NCI-H1048 (cell line): ENCODE results near the gene DPP10.

Experiments
- DNase-seq: peaks from one replicate; lab custom pipeline; 2025; lab: John Stamatoyannopoulos, UW

Gene DPP10

DNA sequence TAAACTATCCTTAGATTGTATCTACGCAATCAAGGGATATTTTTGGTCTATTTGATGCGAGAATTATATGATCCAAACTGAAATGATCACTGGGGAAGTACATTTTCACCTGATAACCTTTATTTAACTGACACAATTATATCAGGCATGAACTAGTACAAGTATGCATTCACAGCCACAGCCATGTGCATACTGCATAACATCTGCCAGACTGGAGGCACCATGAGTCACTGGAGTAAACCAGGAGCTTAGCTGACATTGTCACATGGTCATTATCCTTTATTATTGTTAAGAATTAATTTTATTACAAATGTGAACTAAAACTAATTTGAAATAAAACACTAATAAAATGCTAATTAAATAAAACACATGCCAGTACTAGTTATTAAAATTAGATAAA is 1127.1 kb downstream of the DPP10 start:
- no peak for DNase-seq

DNA sequence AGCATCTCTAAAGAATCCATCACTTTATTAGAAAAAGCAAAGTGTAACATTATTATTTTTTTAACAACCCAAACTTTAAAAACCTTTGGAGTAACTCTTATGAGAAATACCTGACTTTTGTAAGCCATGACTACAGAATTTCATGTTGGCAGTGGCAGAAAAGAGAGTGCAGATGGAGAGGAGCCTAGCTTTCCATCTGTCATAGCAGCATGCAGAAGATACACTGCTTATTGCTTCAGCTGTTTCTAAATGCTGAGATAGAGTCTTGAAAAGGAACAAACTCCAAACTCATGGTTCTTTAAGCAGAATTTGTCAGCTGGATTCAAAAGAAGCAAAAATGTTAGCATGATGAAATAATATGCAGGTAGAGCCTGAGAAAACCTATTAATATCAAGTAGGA is 1130.3 kb downstream of the DPP10 start:
- no peak for DNase-seq

DNA sequence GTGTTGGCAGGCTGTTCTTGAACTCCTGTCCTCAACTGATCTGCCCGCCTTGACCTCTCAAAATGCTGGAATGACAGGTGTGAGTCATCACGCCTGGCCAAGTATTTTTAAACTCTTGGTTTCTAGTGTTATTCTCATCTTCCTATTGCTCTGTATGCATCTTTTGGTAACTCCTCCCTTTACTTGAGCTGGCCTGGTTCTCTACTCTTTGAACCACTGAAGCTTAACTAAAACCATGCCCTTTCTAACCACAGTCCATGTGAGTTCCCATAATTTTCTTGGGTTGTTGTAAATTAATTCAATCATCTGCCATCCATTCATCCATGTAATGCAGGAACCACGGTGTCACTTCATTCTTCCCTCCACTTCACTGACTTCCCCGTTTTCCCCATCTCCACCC is 1131.3 kb downstream of the DPP10 start:
- DNase-seq = no peak

DNA sequence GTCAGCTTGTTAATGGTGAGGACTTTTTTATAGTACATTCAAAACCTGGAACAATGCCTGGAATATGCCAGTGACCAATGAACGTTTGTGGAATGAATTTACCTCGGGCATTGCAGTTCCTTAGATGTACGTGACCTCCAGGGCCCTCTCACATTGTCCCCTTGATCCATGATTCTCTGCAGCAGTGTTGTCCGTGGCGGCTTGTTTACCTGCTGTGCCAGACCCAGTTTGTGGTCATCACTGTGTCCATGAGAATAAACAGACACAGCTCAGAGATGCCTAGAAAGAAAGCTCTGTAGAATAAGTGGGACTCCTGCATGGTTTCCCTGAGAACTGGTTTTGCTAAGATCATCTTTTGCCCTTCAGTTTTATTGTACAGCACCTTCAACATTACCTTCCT is 1132.2 kb downstream of the DPP10 start:
- DNase-seq = no peak

DNA sequence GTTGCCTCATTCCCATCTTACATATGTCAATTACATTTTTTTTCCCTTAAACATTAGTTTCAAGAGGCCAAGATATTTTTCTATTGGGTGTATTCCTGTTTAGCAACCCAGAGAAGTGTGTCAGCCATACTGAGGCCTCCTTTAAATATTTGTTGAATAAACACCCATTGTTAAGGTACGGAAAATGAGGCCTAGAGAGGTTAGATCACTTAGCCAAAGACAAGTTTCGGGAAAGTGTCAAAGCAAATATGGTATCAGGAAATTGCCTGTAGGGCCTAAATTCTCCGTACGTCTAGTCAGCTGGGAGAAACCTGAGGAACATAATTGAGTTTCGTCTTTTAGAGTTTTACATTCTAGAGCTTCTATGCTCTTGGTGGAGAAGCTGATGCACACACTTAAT is 1138.3 kb downstream of the DPP10 start:
- no peak for DNase-seq

DNA sequence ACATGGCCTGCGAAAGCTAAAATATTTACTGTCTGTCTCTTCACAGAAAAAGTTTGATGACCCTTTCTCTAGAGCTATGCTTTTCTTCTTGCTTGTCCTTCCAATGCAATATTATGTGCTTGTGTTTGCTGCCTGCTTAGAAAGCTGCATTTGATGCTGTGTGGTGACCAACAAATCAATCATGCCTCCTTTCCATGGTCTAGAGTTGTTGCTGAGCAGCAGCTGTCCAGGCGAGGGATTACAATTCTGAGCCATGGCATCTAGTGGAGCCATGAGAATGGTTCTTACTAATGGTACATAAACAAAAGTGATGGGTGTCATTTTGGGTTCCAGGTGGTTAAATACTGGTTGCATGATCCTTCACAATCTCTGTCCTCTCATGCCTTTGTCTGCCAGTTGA is 1142.1 kb downstream of the DPP10 start:
- DNase-seq = no peak

DNA sequence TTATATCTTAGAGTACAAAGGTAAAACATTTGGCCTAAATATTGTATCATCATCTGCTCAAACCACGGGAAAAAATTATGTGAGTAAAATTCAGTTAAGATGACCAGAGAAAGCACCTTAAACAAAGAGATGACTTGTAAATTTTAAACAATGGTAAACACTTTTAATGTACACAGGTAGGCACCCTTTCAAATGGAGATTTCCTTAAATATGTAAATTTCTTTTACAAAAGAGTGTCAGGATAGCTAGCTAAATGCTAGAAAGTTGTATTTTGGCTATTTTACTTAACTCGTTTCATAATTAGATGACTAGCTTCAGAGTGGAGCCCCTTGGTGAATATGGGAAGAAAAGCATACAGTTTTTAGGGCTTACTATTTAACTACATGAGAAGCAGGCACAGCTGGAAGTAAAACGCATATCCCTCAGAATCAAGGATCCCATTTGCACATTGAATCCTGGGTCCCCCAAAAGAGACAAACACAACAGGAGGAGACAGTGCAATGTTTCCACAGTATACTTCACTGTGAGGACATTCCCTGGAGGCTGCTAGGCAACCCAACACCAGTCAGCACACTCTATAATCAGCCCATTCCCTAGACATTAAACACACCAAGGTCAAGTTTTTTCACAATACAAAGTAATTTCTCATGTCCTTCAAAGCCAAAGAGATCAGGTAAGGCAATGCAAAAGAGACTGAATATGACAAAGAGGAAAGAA is 1154.4 kb downstream of the DPP10 start:
- DNase-seq = no peak

DNA sequence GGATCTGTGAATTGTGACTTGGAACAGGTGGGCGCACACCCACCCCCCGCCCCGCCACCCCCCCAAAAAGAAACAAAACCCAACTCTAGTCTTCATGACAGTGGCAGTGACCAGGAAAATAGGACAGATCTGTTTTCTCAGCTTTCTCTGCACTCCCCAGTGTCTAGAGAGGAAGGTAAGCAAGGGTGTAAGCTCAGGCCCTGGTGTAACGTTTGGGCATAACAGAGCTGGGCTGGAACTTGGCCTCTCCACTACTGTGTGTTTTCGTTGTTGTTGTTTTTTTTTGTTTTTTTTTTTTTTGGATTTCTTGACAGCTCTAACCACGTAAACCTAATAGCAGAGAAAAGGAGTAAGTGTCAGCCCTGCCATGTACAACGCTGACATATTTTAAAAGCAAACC is 1160.8 kb downstream of the DPP10 start:
- DNase-seq = no peak

DNA sequence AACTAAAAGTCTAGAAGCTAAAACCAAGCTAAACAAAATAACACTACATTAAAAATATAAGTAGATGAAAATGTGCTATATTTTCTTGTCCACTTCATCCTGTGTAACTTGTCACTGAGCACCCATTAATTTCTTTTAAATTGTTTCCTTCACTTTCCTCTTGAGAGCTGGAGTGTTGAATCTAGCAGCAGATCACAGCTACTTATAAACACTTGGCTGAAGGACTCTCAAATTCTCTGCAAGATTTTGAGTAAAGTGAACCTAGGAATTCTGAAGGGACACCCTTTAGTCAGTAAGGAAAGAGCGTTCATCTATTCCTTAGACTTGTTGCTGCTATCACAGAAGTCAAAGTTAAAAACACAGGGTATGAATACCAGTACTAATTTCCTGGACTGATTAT is 1163.9 kb downstream of the DPP10 start:
- no peak for DNase-seq

DNA sequence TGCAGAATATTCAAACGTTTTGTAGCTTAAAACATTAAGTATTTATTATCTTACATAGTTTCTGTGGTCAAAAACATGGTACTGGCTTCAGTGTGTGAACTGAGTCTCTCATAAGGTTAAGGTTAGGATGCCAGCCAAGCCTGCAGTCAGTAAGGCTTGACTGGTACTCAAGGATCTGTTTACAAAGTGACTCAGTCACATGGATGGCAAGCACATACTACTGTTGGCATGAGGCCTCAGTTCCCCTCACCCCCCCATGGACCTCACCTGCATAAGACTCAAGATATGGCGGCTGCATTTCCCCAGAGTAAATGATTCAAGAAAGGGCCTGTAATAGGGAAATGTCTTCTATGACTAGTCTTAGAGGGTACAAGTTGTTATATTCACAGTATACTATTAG is 1167.5 kb downstream of the DPP10 start:
- no peak for DNase-seq

DNA sequence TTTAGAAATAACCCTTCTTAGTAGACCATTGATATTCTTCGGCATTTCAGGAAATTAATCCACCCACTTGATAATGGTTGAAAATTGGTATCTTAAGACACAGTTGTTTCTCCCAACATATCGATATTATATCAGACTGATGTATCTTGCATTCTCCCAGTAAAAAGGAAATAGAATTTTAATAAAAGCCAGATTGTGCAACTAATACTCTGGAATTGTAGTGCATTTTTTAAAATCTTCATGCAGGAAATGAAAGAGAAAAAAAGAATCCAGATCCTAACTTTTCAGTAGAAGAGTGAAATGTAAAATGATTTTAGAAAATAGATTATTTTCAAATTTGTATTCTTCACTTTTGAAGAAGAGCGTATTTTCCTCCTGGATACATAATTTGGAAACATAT is 1168.4 kb downstream of the DPP10 start:
- DNase-seq = no peak

DNA sequence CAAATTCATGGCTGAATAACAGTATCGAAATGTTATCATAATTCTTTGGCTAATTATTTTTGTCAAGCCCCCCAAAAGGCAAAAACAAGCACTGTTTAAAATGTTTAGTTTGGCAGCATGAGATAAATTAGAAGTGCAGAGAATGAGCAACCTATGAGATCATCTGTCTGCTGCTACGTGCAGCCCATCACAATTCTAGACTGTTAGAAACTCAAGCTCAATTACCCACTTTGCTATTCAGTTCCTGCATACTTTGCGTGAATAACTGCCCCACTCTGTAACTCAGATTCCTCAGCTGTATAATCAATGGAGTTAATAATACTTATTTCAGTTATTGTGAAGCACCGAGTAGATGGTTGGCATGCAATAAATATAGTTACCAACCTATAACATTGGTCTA is 1181.9 kb downstream of the DPP10 start:
- DNase-seq = no peak

DNA sequence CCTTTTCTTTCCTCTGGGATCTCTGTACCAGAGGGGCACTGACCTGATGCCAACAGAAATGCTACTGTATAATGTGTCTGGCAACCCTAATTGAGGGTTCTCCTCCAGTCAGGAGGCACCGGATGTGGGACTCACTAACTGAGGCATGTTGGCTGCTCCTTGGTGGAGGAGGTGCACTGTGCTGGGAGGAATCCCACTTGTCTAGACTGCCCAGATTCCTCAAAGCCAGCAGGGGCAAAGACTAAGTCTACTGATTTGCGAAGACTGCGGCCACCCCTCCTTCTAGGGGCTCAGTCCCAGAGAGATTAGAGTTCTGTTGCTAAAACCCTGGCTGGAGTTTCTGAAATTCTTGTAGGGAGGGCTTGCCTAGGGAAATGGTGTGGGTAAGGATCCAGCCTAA is 1192.1 kb downstream of the DPP10 start:
- no peak for DNase-seq

DNA sequence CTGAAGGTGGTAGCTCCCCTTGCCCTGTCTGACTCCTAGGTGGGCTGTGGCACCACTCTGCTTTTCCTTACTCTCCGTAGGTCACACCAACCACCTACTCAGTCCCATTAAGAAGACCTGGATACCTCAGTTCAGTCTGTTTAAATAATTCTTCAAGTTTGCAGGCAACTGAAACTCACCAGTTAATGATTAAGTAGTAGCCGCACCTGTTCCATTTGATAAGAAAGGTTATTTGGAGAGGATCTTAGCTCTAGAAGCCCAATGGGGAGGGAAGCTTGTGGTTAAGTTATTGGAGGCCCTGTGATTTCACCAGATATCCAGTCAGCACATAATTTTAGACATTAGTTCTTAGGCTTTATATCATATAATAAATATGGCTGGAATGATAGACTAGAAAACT is 1193.0 kb downstream of the DPP10 start:
- DNase-seq = no peak

DNA sequence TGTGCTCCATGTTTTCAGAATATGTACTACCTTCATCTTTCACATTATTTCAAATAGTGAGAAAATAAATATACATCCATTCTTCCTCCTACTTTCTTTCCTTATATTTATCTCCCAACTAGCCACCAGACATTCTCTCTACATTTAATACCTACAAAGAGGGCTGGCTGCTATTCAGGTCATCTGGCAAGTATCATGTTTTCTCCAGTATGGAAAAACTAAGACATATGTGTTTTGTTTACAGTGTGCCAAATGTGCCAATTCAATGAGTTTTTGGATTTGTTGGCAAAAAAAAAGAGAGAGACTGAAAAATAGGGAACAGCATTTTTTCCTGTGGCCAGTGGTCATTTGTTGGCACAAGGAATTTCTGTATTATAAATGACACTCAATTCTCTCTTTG is 1207.3 kb downstream of the DPP10 start:
- no peak for DNase-seq

DNA sequence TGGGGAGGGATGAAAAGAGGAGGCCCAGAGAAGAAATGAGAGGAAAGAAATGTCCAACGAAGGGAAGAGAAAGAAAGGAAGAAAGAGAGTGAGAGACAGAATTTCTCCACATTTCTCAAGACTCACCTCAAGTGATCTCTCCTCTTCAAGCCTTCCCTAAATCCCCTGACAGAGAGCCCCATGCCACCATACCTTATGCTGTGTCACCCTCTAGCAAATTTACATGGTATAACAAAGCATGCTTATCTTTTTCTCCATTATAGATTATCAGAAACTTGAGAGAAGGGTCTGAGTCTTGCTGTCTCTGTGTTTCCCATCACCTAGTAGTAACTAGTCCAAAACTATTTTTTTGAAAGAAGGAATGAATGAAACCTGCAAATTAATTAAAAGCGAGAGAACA is 1208.4 kb downstream of the DPP10 start:
- DNase-seq = no peak

DNA sequence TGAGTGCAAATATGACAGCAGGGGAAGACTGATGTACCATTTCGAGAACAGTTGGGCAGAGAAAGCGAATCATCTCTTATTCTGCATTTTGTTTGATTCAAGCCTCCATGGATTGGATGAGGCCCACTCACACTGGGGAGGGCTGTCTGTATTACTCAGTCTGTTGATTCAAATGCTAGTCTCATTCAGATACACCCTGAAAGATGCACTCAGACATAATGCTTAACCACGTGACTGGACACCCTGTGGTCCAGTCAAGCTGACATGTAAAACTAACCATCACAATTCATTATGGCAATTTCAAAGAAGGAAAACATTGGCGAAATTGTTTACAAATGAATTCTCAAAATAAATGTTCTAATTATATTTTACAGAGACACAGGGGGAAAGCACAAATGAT is 1210.2 kb downstream of the DPP10 start:
- no peak for DNase-seq

DNA sequence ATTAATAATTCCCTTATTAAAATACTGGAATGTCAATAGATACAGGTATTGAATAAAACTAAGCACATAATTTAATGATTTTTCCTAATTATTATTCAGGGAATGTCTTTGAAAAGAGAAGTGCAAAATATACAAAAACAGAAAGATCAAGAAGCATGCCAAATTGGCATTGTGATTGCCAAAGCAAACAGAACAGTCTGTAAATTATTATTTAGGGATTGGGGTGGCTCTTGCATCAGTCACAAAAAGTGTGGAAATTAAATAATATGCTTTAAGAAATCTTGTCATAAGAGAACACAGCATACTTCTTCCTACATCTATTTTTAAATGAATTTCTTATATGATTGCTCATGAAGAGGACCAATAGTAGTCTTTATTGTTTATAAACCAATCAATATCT is 1211.9 kb downstream of the DPP10 start:
- no peak for DNase-seq

DNA sequence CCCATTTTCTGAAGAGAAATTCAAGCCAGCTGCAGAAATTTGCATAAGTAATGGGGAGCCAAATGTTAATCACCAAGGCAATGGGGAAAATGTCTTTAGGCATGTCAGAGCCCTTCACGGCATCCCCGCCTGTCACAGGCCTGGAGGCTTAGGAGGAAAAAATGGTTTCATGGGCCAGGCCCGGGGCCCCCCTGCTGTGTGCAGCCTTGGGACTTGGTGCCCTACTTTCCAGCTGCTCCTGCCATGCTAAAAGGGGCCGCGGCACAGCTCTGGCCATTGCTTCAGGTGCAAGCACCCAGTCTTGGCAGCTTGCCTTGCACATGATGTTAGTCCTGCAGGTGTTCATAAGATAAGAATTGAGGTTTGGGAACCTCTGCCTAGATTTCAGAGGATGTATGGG is 1235.7 kb downstream of the DPP10 start:
- DNase-seq = no peak

DNA sequence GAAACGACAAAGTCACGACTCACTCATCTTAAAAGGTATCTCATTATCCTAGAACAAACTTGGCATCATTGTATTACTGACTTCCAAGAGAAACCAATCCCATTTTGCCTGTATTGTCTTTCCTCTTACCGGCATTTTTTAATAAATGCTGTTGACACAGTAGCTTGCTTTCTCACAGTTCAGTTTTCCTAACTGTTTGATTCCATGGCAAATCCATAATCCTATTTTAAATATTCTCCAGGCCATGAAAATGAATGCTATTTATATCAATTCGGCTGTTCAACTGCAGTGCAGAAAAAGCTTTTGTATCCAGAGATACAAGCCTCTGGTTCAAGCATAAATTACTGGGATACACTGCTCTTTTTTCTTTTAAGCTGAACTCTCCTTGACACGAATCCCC is 1241.9 kb downstream of the DPP10 start:
- no peak for DNase-seq

DNA sequence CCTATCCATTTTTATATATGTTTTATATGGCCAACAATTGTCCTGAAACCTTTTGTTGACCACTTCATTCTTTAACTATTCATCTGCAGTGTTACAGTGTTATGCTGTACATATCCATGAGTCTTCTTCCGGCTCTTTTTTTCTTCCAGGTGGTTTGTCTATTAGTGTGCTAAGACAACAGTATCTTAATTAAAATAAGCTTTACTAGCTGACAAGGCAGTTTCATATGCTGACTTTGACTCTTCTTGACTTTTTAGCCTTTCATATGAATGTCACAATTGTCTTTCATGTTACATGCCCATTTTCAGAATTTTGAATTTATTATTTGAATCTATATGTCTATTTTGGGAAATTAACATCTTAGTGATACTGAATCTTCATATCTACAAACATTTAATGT is 1249.0 kb downstream of the DPP10 start:
- no peak for DNase-seq

DNA sequence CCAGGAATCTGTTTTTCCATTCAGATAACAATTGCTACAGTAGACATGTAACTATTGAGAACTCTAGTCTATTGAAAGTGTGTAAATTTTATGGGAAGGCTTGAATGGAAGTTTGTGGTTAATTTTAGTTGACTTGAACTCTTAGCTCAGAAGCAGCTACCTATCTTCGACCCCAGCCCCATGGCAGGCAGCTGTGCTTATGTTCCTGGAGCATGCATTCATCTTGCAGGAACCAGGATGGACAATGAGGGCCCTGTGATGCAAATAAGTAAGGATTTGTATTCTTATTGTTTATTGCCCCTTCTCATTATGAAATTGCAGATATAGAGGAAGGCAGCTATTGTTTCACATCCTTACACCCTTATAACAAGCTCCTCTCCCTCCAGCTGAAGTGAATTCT is 1252.2 kb downstream of the DPP10 start:
- no peak for DNase-seq

DNA sequence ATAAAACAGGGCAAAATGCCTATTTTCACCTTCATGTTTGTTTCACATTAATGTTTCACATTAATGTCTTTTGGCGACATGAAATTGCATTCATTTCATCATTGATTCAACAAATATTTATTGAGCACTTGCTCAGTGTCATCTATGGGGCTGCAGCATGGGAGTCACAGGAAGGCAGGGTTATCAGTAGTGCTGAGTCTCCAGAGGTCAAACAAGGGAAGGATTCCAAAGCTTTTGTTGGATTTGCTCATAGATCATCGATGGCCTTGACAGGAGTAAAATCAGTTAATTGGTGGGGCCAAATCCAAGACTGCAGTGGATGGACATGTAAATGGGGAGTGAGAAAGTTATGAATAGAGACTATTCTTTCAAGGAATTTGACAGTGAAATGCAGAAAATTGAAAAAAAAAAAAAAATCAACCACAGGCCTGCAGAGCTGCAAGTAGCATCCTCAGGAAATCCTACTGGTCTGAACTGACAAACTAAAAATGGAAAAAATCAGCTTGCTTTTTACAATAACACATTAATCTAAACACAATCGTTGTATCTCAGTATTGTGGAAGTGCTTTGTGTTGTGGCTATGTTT is 1290.8 kb downstream of the DPP10 start:
- no peak for DNase-seq

DNA sequence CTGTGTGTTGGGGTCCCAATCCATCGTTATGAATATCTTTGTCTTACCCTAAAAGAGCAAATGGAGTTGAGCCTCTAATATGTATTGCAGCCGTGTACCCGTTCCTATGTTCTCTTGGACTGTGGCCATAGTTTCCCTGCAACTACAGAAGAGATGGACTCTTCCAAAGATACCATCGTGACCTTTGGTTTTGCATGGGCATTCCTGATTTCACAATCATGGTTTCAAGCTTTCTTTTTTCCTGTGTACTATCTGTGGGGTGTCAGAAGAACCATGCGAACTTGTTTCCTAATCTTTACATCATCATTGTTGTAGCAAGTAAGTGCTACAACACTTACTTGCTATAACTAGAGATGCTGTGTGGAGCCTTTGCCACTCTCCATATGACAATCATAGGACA is 1295.7 kb downstream of the DPP10 start:
- no peak for DNase-seq
